Measurements from ENCODE around the gene KLHL2.
"Not testable (repeated sequence)": the region's sequence is repeated elsewhere in the genome, so short reads cannot be mapped to it uniquely, and the experiment has no call there.

KLHL2 gene

DNA sequence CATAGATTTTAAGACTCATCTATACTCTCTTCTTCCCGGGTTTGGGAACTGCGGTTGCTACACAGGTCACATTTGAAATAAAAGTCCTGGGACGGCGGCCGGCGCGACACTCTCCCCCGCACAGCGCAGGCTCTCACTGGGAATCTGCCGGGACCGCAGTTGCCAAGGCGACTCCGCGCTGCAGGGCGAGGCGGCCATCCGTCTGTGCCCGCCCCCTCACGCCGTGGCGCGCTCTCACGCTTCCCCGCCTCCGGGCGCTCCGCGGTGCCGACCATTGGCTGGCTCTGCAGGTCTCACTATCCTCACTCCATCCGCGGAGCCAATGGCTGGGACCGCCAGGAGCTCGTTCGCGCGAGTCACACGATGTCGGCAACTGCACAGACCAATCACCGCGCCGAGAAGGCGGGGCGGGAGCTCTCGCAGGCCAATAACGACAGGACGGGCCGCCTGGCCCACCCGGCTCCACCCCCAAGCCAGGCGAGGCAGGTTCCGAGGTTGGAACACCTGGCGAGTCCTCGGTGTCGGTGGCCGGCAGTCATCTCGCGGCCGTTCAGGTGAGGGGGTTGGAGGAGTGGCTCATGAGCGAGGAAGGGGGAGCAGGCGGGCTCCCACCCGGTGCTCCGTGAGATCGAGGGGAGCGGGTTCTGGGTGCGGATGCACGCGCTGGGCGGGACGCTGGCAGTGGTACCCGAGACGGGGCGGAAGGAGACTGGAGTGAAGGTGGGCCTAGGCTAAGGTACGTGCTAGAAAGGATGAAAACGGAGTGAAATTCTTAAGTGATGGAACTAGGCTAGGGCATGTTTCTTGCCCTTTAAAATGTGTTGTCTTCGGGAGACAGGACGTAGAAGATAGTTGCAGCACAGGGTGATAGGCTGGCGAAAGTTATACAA, 120.1 kb downstream of the KLHL2 start, which contains the start of gene MSMO1:
Gene MSMO1 (plus strand): TSS at position 459 of the 890 bp plus-strand sequence. CDS start 5,702 bp downstream, outside the sequence.
- DNase-seq (ENCODE audit: low spot score), result peak; percentile 98

DNA sequence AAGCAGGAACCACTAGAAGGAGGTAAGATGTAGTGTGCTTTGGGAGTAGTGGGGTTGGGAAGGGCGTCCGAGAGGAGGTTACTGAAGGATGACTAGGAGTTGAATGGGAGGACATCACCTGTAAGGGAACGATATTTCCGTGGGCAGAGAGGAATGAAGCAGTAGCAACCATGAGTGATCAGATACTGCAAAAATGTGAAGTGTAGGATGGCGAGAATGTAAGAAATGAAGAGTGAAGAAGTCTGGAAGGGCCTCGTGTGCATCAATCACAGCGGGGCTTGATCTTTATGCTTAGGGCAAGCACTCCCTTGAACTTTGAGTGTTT, 120.7 kb downstream of the KLHL2 start:
- no peak for DNase-seq (ENCODE audit: low spot score)

DNA sequence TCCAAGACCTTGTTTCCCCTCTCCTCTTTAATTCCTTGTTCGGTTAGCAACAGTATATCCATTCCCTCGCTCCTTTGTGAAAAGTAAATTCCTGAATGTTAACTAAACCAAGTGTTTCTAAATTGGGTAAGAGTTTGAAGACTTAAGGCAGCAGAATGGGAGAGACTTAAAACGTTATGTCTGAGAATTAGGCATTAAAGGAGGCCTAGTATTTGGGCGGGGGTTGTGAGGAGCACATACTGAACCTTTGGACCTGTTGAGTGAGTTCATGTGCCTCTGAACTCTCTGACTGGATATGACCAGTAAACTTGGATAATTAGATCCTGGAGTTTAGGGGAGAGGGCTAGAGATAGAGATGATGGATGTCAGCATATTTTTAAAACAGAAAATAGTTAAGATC, 121.3 kb downstream of the KLHL2 start:
- no peak for DNase-seq (ENCODE audit: low spot score)

DNA sequence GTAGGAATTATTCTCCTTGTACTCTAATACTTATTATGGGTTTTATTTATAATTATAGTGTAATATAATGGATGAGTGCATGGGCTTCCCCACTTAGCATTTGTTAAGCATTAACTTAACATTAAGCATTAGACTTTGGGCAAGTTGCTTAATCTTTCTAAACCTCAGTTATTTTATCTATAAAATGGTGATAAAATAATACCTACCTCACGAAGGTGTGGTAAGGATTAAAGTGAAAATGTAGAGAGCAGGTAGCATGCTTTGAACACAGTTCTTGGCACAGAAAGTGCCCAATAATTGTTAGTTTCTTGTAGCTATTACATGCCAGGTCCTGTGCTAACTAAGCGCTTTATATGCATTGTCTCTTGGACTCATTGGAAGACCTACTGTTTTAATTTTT, 122.7 kb downstream of the KLHL2 start:
- no peak for DNase-seq (ENCODE audit: low spot score)

DNA sequence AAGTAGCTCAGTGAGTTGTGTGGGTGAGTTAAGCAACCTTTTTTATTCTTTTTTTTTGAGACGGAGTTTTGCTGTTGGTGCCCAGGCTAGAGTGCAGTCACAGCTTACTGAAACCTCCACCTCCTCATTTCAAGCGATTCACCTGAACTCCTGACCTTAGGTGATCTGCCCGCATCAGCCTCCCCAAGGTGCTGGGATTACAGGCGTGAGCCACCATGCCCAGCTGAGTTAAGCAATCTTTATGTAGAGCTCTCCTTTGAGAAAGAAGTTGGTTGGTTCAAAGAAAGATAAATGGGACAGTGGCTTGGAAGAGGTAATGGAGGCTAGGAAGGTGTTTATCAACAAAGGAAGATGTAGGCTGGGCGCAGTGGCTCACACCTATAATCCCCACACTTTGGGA, 123.3 kb downstream of the KLHL2 start:
- no peak for DNase-seq (ENCODE audit: low spot score)

DNA sequence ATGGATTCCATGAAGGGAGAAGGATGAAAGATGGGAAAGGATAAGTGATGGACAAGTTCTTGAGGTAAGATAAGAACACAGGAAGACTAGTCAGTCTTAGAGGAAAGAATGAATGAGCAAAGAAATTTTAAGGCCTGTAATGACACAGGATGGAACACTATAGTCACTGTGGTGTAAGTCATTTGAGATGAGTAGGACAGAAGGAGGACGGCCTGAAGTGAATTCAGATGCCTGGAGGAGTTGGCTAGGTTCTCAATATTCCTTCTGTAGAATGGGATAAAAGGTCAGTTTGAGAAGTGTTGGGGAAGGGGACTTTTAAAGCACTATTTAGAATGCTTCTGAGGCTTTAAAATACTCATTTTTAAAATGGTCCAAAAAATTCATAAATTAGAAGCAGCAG, 124.0 kb downstream of the KLHL2 start:
- peak; percentile 28 for DNase-seq (ENCODE audit: low spot score)

DNA sequence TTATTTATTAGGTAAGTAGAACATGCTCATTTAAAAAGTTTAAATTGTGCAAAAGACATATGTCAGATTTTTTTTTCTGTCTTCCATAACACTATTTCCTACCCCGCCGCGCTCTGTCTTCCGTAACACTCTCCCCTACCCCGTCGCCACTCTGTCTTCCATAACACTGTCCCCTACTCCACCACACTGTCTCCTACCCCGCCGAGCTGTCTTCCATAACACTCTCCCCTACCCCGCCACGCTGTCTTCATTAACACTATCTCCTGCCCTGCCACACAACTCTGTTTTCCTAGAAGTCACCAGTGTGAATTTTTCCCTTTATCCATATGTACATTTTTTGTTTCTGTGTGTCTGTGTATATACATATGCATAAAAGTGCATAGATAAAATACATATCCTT, 124.5 kb downstream of the KLHL2 start:
- DNase-seq (ENCODE audit: low spot score), result no peak

DNA sequence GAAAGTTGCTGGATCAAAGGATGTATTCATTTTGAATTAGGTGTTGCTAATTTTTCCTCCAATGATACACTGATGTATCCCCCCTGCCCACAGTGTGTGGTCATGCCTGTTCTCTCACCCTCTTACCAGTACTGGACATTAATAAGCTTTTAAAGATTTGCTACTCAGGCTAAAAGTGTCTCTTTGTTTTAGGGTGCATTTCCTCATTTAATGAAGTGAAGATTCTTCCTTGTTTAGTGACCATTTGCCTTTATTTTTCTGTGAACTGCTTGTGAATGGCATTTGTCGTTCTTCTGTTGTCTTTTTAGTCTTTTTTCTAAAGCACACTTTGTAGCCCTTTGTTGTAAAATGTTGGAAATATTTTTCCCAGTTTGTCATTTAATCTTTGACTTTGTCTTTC, 125.1 kb downstream of the KLHL2 start:
- DNase-seq (ENCODE audit: low spot score), result no peak

DNA sequence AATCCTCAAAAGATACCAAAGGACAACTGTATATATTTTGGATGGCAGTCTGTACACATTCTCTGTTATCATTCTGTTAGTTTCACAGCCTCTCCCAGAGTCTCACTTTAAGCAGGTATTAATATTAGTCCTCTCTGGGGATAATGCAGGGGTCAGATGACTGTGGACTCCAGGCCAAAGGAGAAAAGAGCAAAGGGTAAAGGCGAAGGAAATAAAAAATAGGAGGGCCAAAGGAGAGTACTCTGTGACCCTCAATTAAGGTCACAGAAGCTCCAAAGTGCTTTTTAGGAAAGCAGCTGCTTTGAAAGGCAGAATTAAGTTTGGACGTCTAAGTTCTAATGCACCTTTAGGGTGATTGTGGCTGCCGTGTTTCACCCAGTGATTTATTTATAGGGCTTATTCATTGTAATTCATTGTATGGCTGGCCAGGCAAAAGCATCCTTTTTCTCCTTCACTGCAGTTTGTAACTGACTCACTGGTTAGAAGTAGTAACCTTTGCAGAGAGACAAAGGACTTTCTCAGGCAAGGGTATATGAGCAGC, 127.9 kb downstream of the KLHL2 start:
- no peak for DNase-seq (ENCODE audit: low spot score)

DNA sequence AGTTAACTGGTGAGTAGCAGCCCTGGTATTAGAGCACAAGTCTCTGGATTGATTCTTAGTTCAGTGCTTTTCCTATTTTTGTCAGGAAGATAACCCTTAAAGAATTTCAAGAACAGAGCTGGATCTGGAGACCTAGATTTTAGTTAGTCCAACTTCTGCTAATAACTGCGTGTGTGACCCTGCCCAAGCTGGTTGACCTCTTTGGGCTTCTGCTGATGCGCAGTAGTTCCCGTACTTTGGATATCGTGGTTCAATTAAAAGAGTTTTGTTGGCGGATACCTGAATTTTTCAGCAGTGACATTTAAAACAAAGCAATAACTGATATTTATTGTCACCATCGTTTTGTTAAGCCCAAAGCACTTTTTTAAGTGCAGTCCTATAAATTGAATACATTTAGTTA, 129.4 kb downstream of the KLHL2 start:
- no peak for DNase-seq (ENCODE audit: low spot score)

DNA sequence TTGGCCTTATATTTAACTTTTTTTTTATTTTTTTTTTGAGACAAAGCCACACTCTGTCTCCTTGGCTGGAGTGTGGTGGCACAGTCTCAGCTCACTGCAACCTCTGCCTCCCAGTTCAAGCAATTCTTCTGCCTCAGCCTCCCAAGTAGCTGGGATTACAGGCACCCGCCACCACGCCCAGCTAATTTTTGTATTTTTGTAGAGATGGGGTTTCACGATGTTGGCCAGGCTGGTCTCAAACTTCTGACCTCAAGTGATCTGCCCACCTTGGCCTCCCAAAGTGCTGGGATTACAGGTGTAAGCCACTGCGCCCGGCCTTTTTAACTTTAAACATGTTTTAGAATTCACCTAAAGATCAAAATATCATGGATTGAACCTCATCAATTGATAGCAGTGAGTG, 135.0 kb downstream of the KLHL2 start:
- DNase-seq (ENCODE audit: low spot score), result not testable (repeated sequence)

DNA sequence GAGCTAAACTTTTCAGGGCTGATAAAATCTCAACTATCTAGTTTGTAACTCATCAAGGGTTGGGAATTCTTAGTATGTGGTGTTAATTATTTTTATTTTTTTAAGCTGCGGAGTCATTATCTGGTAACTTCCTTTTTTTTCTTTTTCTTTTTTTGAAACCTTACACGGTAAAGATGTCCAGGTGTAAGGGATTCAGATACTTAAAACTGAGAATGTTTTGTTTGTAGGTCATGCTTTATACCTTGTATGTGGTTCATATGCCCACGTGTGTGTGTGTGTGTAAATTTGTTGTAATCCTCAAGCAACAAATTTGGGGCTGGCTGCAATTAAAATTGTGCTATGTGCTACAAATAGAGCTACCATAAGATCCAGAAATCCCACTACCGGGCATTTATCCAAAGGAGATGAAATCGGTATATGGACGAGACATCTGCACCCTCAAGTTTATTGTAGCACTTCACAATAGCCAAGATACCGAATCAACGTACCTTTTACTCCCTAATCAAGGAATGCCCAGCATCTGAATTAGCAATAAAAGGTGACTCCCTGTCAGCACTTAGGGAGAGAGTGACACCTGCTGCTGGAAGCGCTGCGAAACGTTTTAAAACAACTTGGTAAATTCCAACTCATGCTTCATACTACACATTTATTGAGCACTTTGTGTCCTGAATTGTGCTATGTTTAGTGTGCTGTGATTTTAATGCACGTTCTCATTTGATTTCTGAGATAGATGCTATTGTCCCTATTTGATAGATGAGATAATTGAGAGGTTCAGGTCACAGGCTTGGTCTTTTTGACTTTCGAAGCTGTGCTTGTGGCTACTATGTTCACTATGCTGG, 136.2 kb downstream of the KLHL2 start:
- no peak for DNase-seq (ENCODE audit: low spot score)

DNA sequence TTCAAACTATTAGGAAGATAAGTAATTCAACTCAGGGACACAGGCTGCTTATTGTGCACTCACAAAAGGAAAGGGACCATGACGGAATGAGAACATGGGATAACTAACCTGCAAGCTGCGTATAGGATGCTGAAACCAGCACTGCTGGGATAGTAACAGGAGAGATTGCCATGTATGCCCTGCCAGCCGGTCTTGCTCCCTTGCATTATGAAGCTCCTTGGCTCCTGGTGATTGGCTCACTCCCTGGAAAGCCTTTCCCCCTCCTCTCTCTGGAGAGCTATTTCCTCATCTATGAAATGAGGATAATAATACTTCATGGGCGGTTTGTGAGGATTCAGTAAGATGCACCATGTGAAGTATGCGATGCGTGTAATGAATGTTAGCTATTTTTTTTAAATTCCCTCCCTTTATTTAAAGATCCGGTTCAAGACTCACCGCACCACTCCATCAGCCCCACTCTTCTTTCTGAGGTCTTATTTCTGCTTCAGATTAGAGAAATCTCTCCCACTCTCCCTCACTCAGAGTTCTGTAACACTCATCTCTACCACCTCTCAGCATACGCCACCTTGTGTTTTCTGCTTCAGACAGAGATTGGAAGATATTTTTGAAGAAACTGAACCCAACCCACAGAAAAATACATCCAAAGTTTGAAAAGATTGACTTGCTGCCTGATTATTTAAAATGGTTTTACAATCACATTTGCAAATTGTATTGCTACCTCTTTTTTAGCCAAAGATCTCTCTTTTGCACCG, 138.5 kb downstream of the KLHL2 start:
- no peak for DNase-seq (ENCODE audit: low spot score)

DNA sequence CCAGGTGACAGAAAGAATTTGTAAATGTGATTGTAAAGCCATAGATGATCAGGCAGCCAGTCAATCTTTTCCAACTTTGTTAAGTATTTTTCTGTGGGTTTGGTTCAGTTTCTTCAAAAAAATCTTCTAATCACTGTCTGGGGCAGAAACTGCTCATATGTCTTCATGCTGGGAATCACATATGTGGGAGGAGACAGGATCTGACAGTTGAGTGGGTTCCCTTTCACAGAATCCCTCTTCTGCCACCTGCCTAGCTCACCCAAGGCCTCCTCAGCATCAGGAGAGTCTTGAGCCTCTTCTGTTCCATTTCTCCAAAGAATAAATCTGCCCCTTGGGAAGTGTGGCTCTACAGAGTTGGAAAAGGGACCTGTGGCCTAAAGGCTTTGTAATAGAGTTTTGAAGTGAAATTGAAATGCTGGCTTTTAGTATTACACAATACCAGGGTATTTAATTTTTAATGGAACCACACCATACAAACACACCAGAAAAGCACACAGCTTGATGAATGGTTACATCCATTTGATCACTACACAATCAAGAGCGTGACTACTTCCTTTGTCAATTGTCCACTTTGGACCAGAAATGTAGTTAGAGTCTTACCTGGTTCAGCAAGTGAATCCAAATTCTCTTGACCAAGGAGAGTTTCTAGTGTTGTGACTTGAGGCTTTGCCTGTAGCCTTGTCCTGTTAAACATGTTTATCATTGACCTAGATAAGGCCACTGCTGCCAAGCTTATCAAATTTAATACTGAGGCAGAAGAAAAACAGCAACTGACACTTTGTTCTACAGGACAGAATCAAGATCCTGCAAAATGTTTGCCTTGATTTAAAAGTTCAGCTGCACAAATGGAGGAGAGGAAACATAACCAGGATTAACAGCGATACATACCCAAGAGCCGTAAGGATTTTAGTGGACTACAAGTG, 140.5 kb downstream of the KLHL2 start:
- DNase-seq (ENCODE audit: low spot score), result peak; percentile 33

DNA sequence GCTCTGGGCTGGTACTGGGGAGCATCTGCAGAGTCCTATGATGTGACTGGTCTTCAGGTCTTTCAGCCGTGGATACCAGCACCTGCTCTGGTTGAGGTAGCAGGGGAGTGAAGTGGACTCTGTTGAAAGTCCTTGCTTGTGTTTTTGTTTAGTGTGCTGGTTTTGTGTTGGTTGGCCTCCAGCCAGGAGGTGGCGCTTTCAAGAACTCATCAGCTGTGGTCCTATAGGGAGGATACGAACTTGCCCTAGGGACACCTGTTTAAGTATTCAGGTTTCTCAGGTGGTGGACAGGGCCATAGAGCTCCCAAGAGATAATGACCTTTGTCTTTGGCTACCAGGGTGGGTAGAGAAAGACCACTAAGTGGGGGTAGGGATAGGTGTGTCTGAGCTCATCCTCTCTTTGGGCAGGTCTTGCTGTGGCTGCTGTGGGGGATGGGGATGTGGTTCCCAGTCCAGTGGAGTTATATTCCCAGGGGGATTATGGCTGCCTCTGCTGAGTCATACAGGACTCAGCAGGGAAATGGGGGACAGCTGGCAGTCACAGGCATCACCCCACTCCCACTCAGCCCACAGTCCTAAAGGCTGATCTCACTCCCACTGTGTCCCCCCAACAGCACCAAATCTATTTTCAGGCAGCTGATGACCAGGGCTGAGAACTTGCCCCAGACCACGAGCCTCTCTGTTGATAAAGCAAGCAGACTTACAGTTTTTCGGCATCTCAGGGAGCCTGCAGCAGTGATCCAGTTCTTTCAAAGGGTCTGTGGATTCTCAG, 144.2 kb downstream of the KLHL2 start:
- DNase-seq (ENCODE audit: low spot score), result no peak

DNA sequence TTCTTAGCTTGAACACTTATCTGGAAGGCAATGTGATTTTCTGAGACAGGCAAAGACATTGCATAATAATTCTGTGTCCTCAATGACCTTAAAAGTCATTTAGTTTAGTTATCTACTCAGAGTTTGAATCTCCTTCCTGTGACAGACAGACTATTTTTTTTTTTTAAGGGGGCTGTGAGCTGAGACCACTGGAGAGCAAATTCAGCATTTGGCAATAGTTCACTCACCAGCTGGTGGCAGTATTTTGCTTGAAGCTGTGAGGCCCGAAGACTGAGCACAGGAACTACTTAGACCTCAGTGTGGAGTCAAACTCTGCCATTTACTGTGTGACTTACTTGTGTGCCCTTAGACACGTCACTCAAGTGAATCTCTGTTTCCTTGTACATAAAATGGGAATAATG, 148.5 kb downstream of the KLHL2 start:
- DNase-seq (ENCODE audit: low spot score), result peak; percentile 63

DNA sequence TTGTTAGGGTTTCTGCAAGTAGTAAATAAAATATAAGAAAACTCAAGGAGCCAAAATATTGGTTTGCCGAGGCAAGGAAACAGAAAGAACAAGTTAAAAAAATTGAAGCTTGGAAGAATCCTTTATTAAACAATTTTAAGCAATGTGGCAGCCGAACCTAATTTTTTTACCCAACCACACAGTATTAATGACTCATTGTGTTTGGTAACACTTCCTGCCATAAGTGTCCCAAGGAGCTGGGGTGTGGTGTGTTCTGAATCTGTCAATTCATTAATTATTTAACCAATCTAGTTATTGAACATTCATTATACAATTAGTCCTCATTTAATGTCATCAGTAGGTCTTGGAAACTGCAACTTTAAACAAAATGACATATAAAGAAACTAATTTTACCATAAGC, 152.1 kb downstream of the KLHL2 start:
- DNase-seq (ENCODE audit: low spot score), result no peak

DNA sequence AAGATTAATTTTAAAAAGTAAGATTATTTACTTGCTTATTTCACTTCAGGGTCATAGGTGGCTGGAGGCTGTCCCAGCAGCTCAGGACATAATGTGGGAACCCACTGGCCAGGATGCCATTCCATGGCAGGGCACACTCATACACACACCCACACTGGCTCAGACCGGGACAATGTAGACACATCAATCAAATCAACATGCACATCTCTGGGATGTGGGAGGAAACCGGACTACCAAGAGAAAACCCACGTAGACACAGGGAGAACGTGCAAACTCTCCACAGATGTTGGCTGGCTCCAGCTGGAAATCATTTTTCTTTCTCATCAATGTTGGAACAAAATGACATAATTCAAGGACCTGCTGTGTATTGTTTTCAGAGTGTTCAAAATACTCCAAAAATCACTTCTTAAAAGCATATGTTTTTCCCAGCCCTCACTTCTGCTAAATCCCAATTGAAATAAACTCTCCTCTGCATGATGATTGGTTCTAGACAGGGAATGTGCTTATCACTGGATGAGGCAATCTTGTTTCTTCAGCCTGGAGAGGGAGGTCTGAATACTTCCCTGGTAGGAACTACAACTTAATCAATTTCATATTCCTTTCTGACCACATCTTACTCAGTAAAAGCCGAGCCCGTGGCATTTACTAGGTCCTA, 152.8 kb downstream of the KLHL2 start:
- no peak for DNase-seq (ENCODE audit: low spot score)

DNA sequence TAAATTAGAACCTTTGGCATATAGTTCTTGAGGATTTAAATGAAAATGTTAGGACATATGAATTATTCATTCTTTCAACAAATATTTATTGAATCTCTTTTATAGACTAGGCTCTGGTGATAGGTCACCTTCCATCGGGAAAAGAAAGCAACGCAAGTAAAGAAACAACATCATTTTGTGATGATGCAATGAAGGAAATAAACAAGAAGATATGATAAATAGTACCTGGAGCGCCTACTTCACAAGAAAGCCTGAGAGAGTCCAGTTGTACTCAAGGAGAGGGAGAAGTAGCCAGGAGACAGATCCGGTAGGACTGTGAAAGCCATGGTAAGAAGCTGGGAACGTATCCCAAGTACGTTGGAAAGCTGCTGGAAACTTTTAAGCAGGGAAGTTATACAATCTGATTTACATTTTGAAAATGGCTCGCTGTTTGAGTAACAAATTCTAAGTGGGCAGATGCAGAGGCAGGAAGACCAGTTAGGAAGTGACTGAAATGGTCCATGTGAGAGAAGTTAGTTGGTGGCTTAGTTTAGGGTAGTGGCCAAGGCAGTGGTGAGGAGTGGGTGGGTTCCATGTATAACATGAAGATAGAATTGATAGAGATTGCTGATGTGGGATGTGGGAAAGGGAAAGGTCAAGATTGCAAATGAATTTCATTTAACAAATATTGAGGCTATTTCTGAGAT, 153.8 kb downstream of the KLHL2 start:
- DNase-seq (ENCODE audit: low spot score), result no peak

Measured in SK-N-DZ (cell line).